ENCODE measurements around the gene ALK.

GRCh38 chr2:29544917-29545316, 376.5 kb downstream of the ALK start:
- TF ChIP-seq POLR2A (IDR thresholded peaks at IDR 0.05), result no peak
- no peak for TF ChIP-seq CTCF (IDR thresholded peaks at IDR 0.05)

Measured in thyroid gland (tissue), 4 donors.